Stimulated activated naive CD8-positive, alpha-beta T cell treated with anti-CD3 and anti-CD28 coated beads, Interleukin-15, Interleukin-2, amounts not matched to agents 100 ng/mL and 50 ng/mL, for 24 hours (primary cell): ENCODE measurements around the gene FGF4.
"Not testable (repeated sequence)": the region's sequence is repeated elsewhere in the genome, so short reads cannot be mapped to it uniquely, and the experiment has no call there.

ENCODE experiments used
- H3K27ac Mint-ChIP-seq: one replicate; pipeline ENCODE4 v1.8.0; 2021; ENCODE audit warnings: mild to moderate bottlenecking, mixed read lengths
- H3K27me3 Mint-ChIP-seq: one replicate; pipeline ENCODE4 v1.8.0; 2021; ENCODE audit warnings: mixed read lengths
- H3K36me3 Mint-ChIP-seq: one replicate; pipeline ENCODE4 v1.8.0; 2021; ENCODE audit warnings: low read depth, mixed read lengths
- H3K4me1 Mint-ChIP-seq: one replicate; pipeline ENCODE4 v1.8.0; 2021; ENCODE audit warnings: low read depth, mixed read lengths
- H3K4me3 Mint-ChIP-seq: one replicate; pipeline ENCODE4 v1.8.0; 2021; ENCODE audit warnings: mild to moderate bottlenecking, mixed read lengths
- H3K9me3 Mint-ChIP-seq: one replicate; pipeline ENCODE4 v1.8.0; 2021; ENCODE audit warnings: mixed read lengths

The FGF4 gene

DNA sequence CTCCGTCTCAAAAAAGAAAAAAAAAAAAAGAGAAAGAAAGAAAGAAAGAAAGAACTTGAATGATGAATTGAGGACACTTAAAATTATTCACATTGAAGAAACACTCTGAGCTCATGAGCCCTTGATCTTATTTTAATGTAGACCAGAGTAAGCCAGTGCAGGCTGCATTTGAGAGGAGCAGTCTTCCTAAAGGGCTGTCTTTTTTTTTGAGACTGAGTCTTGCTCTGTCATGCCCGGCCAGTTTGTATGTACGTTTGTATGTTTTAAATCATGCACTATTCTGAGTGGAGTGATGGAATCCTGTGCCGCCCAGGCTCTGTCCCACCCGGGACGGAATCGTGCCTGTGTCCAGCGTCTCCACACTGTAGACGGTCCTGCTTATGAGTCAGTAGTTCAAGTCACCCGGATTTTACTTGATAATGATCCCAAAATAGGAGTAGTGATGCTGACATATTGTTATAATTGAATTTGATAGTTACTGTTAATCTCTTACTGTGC lies 9.6 kb downstream of the FGF4 start:
- no peak overlapping the region for H3K4me3 Mint-ChIP-seq
- peaks cover 10% of the 10 kb centered on the region for H3K27me3 Mint-ChIP-seq
- no peak overlapping the region for H3K27ac Mint-ChIP-seq
- no peaks in the 10 kb centered on the region for H3K4me1 Mint-ChIP-seq
- H3K36me3 Mint-ChIP-seq: no peaks in the 10 kb centered on the region
- no peaks in the 10 kb centered on the region for H3K9me3 Mint-ChIP-seq

DNA sequence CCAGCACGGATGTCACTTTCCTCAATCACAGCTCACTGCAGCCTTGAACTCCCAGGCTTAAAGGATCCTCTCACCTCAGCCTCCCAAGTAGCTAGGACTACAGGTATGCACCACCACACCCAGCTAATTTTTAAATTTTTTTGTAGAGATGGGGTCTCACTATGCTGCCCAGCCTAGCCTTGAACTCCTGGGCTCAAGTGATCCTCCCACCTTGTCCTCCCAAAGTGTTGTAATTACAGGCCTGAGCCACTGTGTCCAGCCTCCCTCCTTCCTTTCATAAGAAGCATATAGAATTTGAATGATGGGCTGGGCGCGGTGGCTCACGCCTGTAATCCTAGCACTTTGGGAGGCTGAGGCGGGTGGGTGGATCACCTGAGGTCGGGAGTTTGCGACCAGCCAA lies 10.2 kb downstream of the FGF4 start:
- H3K36me3 Mint-ChIP-seq, H3K4me3 Mint-ChIP-seq, H3K27ac Mint-ChIP-seq, H3K9me3 Mint-ChIP-seq, H3K27me3 Mint-ChIP-seq, H3K4me1 Mint-ChIP-seq: not testable (repeated sequence)

DNA sequence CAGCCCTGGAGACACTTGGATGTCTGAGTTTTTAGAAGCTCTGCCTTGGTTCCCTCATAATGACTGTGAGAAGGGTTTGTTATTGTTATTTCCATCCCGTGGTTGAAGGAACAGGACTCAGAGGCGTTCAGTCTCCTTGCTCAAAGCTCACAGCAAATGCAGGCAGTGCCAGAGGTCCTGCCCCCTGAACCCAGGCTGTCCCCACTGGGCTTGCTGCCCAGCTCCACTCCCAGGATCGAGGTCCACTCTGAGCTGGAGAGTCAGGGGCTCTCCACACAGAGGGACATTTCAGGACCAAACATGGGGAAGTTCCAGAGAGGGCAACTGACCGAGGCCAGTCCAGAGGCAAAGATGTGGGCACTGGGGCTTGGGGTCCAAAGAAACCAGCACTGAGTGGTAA lies 14.8 kb downstream of the FGF4 start:
- Mint-ChIP-seq H3K27ac (no peak overlapping the region), H3K36me3 (no peaks in the 10 kb centered on the region), H3K4me3 (no peak overlapping the region), H3K4me1 (no peaks in the 10 kb centered on the region), H3K9me3 (no peaks in the 10 kb centered on the region), H3K27me3 (peaks cover 15% of the 10 kb centered on the region)

DNA sequence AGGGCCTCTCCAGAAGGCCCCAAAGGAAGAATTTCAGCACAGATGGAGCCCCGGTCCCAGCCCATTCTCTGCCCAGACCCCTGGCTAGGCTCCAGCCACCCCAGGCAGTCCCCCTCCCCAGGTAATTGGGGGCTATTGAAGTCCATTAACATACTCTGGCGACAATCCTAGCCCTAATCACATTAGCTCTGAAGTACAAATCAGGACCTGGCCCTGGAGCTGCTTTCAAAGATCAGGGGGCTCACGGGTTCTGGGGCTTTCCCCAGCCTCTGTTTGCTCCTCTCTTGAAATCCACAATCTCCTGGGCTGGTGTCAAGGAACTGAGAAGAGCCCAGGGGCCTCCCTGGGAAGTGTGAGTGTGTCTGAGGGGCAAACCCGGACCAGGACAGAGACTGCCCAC lies 22.3 kb downstream of the FGF4 start:
- Mint-ChIP-seq H3K9me3 (no peaks in the 10 kb centered on the region), H3K4me1 (no peaks in the 10 kb centered on the region), H3K4me3 (no peak overlapping the region), H3K36me3 (no peaks in the 10 kb centered on the region), H3K27ac (no peak overlapping the region), H3K27me3 (peaks cover 6% of the 10 kb centered on the region)

DNA sequence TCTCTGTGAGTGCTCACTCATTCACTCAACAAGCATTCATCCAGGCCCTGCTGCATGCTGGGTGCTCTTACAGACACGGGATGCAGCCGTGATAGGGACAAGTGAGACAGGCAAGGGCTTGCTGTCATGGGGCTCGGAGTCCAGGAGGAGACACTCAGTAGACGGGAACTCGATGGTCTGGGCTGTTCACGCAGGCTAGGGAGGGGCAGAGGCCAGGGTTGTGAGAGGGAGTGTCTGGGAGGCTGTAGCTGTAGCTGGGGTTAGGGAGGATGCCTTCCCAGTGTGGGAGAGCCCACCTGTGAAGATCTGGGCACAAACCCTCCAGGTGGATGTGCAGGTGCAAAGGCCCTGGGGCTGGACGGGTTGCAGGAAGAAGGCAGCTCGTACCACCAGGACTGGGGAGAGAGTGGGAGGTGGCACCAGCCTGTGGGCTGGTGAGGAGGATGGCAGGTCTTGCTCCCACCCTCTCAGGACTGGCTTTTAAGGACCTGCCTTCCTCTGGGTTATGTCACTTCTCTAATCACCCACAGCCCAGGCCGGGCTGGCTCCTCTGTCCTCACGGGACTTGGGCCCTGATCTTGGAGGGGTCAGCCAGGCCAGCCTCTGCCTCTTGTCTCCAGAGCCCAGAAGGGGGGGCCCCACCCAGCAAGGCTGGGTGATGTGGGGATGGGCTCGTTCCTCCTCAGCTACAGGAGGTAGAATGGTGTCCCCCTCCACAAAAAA lies 24.1 kb downstream of the FGF4 start:
- Mint-ChIP-seq H3K27me3 (peaks cover 2% of the 10 kb centered on the region), H3K4me3 (no peak overlapping the region), H3K4me1 (no peaks in the 10 kb centered on the region), H3K27ac (no peak overlapping the region), H3K36me3 (no peaks in the 10 kb centered on the region), H3K9me3 (no peaks in the 10 kb centered on the region)

DNA sequence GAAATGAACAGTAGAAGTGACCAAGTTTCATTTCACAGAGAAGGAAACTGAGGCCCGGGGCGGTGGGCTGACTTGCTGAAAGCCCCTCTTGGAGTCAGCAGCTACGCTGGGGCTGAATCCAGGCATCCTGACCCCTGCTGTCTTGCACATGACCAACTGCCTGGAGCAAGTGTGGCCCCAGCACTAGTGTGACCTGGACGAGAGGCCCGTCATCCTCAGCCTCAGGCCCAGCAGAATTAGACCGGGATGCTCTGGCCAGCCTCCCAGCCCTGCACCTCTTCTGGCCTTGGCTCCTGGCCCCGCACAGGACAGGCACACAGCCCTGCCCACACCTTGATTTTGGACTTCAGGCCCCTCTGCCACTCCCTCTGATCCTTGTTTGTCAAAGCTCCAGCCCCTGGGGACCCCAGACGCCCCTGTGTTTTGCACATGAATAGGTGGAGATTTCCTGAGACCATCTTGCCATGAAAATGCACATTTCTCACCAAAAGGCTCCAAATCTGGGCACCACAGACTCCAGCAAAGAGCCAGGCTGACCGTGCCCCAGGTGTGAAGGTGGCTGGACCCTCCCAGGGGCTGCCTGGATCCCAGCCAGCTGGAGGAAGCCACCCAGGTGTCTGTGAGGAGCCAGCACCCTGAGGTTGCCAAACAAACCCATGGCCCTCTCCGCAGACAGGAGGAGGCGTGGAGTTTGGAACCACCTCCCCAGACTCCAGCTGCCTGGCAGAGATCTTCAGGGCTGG lies 24.9 kb downstream of the FGF4 start:
- H3K4me1 Mint-ChIP-seq: no peaks in the 10 kb centered on the region
- no peaks in the 10 kb centered on the region for H3K27me3 Mint-ChIP-seq
- H3K27ac Mint-ChIP-seq: no peak overlapping the region
- no peaks in the 10 kb centered on the region for H3K36me3 Mint-ChIP-seq
- no peaks in the 10 kb centered on the region for H3K9me3 Mint-ChIP-seq
- no peak overlapping the region for H3K4me3 Mint-ChIP-seq

DNA sequence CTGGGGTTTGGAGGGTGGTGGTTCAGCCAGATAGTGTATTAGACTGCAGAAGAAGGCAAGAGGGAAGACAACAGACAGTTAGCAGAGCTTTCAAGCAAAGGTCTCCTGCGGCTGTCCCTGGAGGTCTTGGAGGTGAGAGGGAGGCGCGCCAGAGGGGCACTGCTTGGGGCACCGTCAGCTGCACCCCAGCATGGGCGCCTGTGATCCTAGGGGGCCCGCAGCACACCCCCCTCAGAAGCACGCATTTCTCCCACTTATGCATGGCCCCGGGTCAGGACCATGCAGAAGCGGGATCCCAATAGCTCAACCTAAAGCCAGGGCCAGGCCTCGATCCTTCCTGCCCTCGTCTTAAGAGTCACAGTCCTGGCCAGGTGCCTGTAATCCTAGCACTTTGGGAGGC lies 26.5 kb downstream of the FGF4 start:
- Mint-ChIP-seq H3K4me3 (no peak overlapping the region), H3K9me3 (no peaks in the 10 kb centered on the region), H3K27ac (no peak overlapping the region), H3K36me3 (no peaks in the 10 kb centered on the region), H3K27me3 (peaks cover 5% of the 10 kb centered on the region), H3K4me1 (no peaks in the 10 kb centered on the region)

DNA sequence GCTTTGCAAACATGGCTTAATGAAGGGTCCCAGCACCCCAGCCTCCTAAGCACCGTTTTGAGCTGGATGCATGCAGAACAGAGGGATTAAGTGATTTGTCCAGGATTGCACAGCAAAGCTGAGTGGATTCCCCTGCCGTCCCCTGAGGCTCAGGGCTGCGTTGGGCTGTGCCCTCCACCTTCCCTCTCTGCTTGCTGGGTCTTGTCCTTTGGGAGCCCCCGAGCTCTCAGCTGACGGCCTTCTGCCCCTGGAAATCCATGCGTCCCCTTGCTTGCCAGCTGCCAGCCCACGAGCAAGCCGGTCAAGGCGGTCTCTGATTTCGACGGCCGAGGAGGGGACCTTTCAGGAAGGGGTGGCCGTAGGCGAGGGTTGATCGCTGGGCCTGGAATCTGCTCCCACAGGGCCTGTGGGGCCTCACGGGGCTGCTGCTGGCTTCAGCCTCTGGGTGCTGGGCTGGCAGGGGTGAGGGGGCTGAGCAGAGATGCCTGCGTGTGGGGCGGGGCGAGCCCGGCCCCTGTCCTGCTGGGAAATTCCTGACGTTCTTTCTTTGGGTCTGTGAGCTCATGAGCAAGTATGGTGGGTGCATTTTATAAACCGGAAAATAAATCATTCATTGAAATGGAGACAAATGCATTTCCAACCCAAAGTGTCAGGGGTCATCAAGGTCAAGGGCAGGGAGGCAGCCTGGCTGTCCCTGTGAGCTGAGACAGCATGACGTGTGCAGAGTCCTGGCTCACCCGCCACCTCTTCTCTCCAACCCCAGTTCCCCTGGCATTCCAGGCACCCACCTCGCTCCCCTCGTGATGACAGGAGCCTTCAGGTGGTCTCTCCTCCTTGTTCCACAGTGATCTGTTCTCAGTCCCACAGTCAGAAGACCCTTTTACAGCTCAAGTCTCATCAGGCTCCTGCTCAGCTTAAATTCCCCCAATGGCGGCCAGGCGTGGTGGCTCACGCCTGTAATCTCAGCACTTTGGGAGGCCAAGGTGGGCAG lies 28.1 kb downstream of the FGF4 start:
- no peaks in the 10 kb centered on the region for H3K4me1 Mint-ChIP-seq
- H3K27me3 Mint-ChIP-seq: peaks cover 5% of the 10 kb centered on the region
- H3K27ac Mint-ChIP-seq: no peak overlapping the region
- H3K4me3 Mint-ChIP-seq: no peak overlapping the region
- H3K36me3 Mint-ChIP-seq: no peaks in the 10 kb centered on the region
- no peaks in the 10 kb centered on the region for H3K9me3 Mint-ChIP-seq

DNA sequence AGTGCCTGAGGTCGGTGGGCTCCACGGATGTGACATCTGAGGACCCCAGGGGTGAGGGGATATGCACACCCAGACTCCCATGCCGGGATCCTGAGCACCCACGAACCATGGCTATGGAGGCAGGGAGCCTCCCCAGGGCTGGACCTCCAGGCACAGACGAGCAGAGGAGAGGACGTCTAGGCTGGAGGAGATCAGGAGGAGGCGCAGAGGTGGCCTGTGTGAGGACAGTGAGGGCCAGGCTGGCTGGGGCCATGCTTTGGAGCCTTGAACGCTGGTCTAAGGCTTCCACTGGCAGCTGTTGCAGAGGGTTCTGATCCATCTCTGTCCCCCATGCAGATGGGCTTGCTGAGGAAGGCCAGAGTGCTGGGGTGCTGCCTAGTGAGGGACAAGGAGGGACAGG lies 29.0 kb downstream of the FGF4 start:
- Mint-ChIP-seq H3K4me3 (no peak overlapping the region), H3K27me3 (peaks cover 5% of the 10 kb centered on the region), H3K9me3 (no peaks in the 10 kb centered on the region), H3K4me1 (no peaks in the 10 kb centered on the region), H3K27ac (no peak overlapping the region), H3K36me3 (no peaks in the 10 kb centered on the region)

DNA sequence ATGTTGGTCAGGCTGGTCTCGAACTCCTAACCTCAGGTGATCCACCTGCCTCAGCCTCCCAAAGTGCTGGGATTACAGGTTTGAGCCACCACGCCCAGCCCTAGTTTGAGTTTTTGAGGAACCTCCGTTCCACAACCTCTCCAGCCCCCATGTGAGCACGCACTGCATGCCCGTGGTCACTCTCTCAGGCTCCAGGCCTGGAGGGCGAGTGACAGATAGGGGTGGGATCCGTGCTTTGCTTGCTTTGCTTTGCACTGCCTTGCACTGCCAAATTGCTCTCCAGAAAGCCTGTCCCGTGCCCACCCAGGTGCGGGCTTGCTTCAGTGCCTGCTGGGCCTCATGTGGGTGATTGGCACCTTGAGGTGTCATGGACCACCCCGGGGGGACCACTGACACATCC lies 29.9 kb downstream of the FGF4 start:
- Mint-ChIP-seq H3K36me3 (no peaks in the 10 kb centered on the region), H3K27ac (no peak overlapping the region), H3K4me3 (no peak overlapping the region), H3K9me3 (no peaks in the 10 kb centered on the region), H3K27me3 (peaks cover 5% of the 10 kb centered on the region), H3K4me1 (no peaks in the 10 kb centered on the region)

DNA sequence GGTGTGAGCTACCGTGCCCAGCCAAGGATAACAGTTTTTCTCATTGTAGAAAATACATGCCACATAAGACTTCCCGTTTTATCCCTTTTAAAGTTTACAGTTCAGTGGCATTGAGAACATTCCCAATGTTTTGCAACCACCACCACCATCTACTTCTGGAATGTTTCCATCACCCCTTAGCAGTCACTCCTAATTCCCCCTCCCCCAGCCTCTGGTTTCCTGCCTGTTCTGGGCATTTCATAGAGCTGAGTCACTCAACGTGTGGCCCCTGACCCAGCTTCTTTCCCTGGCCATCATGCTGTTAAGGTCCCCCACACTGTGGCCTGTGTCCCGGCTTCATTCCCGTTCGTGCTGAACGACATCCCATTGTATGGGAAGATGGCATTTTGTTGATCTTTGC lies 30.7 kb downstream of the FGF4 start:
- no peak overlapping the region for H3K27ac Mint-ChIP-seq
- no peaks in the 10 kb centered on the region for H3K4me1 Mint-ChIP-seq
- H3K36me3 Mint-ChIP-seq: no peaks in the 10 kb centered on the region
- H3K4me3 Mint-ChIP-seq: no peak overlapping the region
- no peaks in the 10 kb centered on the region for H3K9me3 Mint-ChIP-seq
- H3K27me3 Mint-ChIP-seq: peaks cover 5% of the 10 kb centered on the region

DNA sequence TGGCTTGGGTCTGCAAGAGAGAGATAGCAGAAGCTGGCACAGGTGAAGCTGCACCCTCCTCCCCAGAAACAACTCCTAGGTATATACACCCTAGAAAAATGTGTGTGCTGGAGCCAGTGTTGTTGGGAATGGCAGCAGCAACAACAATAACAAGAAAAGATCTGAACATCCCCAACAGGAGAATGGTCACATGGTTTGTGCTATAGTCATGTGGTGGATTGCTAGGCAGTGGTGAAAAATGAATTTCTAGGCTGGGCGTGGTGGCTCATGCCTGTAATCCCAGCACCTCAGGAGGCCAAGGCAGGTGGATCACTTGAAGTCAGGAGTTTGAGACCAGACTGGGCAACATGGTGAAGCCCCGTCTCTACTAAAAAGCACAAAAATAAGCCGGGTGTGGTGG lies 40.3 kb downstream of the FGF4 start:
- Mint-ChIP-seq H3K36me3 (no peaks in the 10 kb centered on the region), H3K9me3 (peaks cover 6% of the 10 kb centered on the region), H3K4me3 (no peak overlapping the region), H3K27ac (no peak overlapping the region), H3K27me3 (peaks cover 8% of the 10 kb centered on the region), H3K4me1 (no peaks in the 10 kb centered on the region)

DNA sequence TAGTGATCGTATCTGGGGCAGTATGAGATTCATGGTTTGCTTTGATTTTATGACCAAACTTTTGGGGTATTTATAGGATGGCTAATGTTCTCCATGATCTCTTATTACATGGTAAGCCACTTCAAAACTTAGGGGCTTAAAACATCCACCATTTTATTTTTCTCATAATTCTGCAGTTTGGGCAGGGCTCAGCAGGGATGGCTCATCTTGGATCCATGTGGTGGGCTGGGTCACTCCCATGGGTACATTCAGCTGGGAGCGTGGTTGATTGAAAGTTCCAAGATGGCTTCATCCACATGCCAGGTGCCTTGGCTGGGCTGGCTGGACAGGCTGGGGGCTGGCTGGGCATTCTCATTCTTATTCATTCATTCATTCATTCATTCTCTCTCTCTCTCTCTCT lies 40.8 kb downstream of the FGF4 start:
- Mint-ChIP-seq H3K9me3 (peaks cover 6% of the 10 kb centered on the region), H3K4me1 (no peaks in the 10 kb centered on the region), H3K4me3 (no peak overlapping the region), H3K36me3 (no peaks in the 10 kb centered on the region), H3K27me3 (peaks cover 8% of the 10 kb centered on the region), H3K27ac (no peak overlapping the region)

DNA sequence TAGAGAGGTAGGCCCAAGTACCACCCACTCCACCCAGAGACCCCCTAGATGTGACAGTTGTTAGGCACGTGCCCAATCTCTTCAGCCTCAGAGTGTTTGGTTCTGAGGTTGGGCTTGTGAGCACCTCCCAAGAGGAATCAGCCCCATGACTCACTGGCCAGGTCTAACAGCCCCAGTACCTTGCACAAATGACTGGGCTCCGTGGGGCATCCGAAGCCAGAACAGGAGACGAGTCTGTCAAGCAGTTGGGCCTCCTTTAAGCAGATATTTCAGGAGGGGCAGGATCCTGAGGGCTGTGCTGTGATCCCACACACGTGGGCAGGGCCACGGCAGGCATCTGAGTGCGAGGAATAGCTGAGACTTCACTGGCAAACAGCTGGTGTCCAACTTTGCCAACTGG lies 42.2 kb downstream of the FGF4 start:
- H3K27ac Mint-ChIP-seq: no peak overlapping the region
- no peaks in the 10 kb centered on the region for H3K4me1 Mint-ChIP-seq
- no peak overlapping the region for H3K4me3 Mint-ChIP-seq
- H3K36me3 Mint-ChIP-seq: no peaks in the 10 kb centered on the region
- peaks cover 13% of the 10 kb centered on the region for H3K27me3 Mint-ChIP-seq
- H3K9me3 Mint-ChIP-seq: peaks cover 6% of the 10 kb centered on the region

DNA sequence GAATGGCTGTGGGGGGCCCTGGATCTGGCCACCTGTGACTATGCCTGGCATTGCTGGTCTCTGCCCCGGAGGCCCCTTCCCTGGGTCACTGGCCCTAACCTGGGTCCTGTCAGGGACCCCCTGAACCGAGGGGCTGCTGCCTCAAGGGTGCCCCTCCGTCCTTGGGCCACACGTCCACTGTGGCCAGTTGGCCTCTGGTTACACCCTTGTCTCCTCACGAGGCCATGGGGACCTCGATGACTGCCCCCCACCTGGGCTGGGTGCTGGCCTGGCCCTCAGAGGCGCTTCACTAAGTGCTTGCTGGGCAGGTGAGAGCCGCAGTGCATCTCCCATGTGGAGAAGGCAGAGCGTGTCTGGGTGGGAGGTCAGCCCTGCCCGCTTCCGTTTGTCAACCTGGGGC lies 44.0 kb downstream of the FGF4 start:
- no peak overlapping the region for H3K4me3 Mint-ChIP-seq
- no peak overlapping the region for H3K27ac Mint-ChIP-seq
- peaks cover 22% of the 10 kb centered on the region for H3K27me3 Mint-ChIP-seq
- peaks cover 6% of the 10 kb centered on the region for H3K9me3 Mint-ChIP-seq
- H3K36me3 Mint-ChIP-seq: no peaks in the 10 kb centered on the region
- no peaks in the 10 kb centered on the region for H3K4me1 Mint-ChIP-seq
